Activated CD4-positive, alpha-beta T cell treated with anti-CD3 and anti-CD28 coated beads, Interleukin-2, amount 50 U/mL, for 4 hours (primary cell): ENCODE measurements around the gene NT5C2.

Experiments
- DNase-seq, 2 experiments: peaks; one replicate each; pipeline ENCODE4 v3.0.0-alpha.2; 2020

NT5C2 gene

DNA sequence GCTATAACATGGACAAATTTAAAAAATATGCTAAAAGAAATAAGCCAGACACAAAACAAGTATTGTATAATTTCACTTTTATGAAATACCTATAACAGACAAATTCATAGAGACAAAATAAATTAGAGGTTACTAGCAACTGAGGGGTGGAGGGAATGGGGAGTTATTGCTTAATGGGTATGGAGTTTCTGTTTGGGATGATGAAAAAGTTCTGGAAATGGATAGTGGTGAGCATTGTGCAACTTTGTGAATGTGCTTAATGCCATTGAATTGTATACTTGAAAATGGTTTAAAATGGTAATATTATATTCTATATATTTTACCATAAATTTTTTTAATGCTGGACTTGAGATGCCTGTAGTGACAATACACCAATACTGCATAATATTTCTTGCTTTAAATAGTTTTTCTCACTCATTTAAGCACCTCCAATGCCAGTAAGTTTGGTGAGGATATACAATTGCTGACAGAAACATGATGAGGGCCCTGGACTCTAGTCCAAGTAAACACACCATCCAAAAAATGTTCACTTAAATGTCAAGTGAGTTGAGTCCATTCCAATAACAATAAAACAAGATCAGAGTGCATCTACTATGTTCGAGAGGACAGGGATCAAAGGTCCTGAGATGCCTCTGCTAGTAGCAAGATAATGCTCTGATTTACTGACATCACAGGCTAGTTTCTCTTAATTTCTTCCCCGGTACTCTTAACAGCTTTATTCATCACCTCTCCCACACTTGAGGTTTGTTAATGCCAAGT lies 71.9 kb downstream of the NT5C2 start:
- DNase-seq, result no peak

DNA sequence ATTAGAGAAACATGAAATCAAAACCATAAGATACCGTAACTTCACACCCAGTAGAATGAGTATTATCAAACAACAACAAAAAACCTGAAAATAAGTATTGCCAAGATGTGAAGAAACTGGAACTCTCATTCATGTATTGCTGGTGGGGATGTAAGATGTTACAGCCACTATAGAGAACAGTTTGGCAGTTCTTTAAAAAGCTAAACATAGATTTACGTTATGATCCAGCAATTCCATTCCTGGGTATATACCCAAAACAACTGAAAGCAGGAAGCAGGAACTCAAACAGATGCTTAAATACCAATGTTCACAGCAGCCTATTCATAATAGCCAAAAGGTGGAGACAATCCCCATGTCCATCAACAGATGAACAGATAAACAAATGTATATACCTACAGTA lies 72.5 kb downstream of the NT5C2 start:
- DNase-seq, result no peak

GRCh38 chr10:103117247-103117646 lies 75.8 kb downstream of the NT5C2 start:
- no peak for DNase-seq

GRCh38 chr10:103114876-103115275 lies 78.2 kb downstream of the NT5C2 start:
- no peak for DNase-seq

GRCh38 chr10:103111918-103112877 lies 80.9 kb downstream of the NT5C2 start:
- DNase-seq, result no peak

DNA sequence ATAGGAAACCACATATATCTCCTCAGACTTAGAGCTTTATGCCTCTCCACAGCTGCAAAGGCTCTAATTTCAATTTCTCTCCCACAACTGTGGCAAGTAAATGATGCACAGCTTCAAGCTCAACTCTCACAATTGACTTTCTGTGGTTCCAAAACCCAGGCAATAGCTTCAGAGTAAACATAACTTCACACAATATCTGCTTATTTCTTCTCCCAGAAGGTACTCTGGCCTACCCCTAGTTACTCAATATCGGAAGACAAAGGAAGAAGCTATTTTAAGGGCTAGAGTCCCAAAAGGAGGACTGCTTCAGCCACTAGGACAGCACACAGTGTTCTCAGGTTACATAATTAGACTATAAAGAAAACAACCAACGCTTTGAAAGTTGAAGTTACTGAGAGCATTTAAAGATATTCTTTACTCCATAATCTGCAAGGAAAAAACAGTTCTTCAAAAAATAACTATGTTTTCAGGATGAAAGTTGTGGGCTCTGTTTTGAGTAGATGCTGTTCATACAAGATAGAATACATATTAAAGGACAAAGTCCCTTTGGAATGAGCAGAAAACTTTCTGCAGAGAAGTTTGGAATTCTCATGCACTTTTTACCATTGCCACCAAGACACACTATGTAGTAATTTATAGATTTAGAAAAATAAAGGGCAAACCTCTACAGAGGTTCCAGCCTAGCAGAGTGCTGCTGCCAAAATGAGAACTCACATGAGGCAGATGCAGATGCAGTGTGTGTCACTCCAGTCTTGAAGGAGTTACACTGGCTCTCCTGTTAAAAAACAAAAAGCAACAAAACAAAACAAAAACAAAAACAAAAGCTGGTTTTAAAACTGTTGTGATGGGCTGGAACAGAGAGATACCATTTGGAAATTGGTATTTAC lies 81.8 kb downstream of the NT5C2 start:
- no peak for DNase-seq

DNA sequence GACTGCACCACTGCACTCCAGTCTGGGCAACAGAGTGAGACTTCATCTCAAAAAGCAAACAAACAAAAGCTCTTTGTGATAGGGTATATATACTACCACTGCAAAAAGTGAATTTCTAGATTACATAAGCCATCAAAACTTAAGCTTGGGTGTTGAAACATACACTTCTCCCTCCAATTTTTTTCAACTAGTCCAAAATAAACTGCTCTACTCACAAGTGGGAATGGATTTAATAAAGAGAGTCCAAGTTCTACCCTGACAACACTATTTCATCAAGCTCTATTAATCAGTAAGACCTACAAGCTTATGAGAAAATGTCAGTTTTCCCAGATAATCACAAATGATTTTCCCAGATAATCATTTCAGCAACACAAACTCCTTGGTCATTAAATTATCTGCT lies 82.7 kb downstream of the NT5C2 start:
- DNase-seq, result no peak

GRCh38 chr10:103109821-103110220 lies 83.3 kb downstream of the NT5C2 start:
- no peak for DNase-seq

DNA sequence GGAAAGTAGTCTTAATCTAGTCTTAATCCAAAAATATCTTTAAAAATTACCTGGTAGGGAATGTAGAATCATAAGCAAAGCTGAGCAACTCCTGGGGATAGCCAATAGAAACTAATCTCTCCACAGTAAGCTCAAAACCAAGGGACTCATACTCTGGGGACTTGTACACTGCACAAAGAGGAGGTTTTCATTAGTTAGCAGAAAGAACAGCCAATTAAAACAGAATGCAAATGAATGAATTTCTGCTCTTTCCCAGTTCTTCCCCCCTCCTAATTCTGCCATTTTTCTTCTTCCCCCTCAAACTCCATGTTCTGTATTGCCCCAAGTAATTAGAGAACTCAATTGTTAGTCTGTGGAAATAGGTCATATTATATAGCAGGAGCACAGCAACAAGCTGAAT lies 86.5 kb downstream of the NT5C2 start:
- no peak for DNase-seq

GRCh38 chr10:103105462-103105861 lies 87.6 kb downstream of the NT5C2 start:
- no peak for DNase-seq

DNA sequence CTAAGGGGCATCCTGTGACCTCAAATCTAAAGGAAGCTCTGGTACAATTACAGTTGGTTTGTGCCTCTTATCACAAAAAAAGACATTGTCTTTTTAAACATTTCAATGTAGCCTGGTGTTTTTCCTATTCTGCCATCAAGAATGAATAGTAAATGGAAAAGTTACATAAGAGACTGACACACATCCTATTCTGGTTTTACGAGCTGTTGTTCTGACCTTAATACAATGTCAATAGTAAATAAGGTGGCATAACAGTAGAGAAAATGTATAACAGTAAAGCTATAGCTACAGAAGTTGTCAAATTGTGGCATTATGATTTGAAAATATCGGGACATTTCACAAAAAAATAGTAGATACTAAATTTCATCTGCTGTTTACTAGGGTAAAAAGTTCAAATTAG lies 88.4 kb downstream of the NT5C2 start:
- no peak for DNase-seq

DNA sequence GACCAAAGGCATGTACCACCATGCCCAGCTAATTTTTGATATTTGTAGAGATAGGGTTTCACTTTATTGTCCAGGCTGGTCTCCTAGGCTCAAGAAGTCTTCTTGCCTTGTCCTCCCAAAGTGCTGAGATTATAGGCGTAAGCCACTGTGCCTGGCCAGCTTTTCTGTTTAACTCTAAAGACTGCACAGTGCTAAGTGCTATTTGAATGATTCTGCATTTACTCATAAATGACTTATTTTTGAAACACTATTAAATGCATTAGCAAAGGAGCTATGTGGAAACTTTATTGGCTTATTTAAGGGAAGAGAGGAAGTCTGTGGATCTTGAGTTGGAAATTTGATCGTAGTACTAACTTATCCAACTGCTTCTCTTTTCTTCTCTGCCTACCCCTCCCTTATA lies 89.1 kb downstream of the NT5C2 start:
- DNase-seq, result no peak

DNA sequence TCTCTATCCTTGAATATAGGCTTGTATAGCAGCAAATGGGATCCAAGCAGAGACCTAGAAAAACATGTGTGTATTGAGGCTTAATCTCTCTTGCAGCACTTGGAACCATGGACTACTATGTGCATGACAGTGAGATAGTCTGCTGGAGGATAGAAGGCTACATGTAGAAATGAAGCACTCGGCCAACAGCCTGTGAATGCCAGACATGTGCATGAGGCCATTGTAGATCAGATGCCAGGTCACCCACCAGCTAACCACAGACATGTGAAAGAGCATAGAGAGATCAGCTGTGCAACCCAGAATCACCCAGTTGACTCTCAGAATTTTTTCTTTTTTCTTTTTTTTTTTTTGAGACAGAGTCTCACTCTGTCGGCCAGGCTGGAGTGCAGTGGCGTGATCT lies 90.9 kb downstream of the NT5C2 start:
- no peak for DNase-seq

DNA sequence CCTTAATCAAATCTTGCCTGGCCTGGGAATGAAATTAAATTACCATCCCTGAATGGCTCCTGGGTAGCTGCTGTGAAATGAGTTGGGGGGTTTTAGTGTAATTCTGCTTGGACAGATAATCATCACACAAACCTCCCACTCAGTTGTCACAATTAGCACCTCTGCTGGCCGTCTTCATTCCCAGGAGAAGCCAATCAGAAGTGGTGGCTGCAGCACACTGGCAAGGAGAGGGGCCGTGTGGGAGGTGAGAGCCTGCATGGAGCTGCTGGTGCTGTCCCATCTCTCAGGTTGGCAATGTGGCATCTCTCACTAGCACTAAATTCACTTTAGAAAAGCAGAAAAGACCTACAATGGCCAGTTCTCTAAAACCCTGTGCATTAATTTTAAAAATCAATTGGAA lies 92.5 kb downstream of the NT5C2 start:
- DNase-seq, result no peak

GRCh38 chr10:103098240-103098639 lies 94.8 kb downstream of the NT5C2 start:
- DNase-seq, result no peak

DNA sequence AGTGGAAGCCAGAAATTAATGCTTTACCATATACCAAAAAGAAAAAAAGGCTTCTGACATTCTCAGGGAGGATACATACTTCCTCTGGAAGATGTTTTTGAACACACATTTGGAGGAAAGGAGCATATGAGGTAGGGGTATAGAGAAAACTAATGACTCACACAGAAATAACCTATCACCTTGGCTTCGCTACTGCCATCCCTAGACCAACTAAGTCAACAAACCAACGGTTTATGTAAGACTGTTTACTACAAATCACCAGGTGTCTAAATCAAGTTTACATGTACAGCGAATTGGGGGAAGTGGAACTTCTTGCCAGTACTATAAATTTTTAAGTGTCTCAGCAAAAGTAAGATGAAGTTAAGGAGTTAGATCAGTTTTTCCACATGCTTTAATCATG lies 96.9 kb downstream of the NT5C2 start:
- no peak for DNase-seq

- no peak for DNase-seq
Observed at GRCh38 chr10:103095005-103095404, 98.1 kb downstream of the NT5C2 start.

DNA sequence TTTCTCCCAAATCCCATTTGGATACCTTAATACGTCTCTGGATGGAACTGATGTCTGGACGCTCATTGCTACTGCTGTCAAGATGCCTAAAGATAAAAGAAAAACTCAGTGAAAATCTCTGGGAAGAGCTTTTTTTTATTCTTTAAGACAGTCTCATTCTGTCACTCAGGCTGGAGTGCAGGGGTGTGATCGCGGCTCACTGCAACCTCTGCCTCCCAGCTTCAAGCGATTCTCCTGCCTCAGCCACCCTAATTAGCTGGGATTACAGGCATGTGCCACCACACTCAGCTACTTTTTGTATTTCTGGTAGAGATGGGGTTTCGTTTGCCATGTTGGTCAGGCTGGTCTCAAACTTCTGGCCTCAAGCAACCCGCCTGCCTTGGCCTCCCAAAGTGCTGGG lies 102.2 kb downstream of the NT5C2 start:
- no peak for DNase-seq

DNA sequence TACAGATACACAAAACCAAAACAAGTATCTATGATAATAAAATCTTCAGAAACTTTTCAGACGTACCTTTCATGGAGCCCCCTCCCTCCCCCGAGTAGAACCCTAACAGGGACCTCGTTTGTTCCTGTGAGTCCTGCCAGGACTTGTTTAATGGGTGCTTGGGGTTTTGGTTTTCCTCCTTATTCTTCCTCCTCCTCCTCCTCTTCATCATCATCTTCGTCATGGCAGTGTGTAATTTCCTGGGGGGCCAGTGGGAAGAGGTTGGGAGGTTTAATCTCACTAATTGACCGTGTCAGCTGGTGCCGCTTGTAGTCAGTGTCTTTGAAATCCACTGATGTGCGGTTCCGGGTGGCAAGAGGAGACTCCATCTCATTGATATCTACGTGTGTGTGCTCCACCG lies 103.6 kb downstream of the NT5C2 start:
- no peak for DNase-seq

DNA sequence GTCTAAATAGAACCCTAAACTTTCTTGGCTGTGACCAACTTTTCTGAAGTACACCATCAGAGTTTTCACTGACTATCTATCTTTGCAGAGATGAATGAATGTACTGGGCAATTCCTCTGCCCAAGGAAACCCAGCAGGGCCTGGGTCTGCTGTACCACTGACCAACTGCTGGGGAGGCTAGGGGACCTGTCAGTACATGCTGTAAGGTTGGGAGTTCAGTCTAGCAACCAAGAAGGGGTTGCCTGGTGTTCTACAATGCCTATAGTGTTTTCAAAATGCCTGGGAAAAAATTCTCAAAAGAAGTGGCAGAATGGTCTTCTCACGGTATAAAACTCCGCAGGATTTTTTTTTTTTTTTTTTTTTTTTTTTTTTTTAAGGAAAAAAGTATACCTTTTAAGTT lies 106.3 kb downstream of the NT5C2 start:
- DNase-seq, result no peak

DNA sequence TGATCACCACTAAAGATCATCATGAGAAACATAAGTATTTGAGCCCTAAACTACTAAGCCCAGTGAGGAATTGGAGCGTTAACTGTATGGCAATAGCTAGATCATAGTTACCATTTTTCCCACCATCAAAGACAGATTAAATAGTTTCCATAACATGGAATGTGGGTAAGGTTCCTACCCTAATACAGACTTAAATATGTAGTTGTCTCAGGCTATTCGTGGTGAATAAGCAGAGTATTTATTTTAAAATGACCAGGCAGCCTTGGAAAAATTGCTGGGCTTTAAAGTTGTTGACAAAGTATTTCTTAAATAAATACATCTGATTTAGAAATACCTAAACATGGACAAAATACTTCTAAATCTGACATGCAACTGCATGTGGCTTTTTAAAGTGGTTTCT lies 106.8 kb downstream of the NT5C2 start:
- DNase-seq, result no peak

DNA sequence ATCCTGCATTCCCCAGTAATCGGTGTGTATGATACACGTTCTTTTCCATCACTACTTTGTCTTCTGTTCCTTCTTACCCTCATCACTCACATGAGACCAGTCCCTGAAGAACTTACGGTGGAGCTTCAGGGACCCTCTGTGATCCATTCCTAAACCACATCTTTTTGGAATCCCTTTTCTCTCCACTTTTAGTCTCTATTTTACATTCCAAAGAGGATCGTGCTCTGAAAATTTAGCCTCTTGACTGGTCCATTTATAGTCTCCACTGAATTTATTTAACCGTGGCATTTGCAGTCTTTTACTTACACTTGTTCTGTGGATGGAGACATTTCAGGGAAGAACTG lies 109.1 kb downstream of the NT5C2 start:
- no peak for DNase-seq

DNA sequence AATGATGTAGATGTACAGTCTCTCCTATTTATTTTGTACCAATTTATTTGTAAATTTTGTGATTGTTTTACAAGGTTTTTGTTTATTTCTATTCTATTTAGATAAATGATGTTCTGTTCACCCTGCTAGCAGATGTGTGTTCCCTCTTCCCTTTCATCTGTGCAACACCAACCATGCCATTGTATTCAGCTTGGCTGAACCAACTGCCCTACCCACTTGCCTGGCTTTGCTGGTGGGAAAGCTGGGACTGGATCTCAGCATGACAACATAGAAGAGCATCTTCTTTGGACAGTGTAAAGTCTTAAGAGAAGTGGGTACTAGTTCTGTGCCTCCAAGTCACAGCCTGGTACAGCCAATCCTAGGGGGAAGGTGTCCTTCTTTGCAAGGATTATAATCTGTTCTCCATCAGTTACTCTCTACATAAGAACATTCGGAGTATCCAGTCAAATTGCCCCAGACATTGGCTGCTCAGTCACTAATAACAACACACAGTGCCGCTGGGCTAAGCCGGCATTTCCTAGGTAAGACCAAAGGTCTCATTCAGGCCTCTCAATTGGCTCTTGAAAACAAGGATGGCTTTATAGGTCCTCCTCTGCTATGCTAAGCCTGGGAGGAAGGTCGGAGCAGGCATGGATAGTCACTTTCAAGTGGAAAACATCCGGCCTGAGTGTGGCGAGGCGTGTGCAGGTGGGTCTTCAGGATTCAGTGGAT lies 109.7 kb downstream of the NT5C2 start:
- DNase-seq, result no peak
